GM19468 (cell line): ENCODE results near the gene ZNF689.
"Not testable (repeated sequence)": the region's sequence is repeated elsewhere in the genome, so short reads cannot be mapped to it uniquely, and the experiment has no call there.

Source experiments
- ATAC-seq: cut with Tn5 transposase; IDR thresholded peaks from one replicate; pipeline ENCODE4 v1.9.1; 2021; ENCODE audit warnings: mild to moderate bottlenecking, moderate library complexity, moderate number of reproducible peaks; ENCODE audit not compliant: unreplicated experiment; ENCODE audit errors: extremely low read depth

Gene ZNF689

GRCh38 chr16:30637944-30638343 is 27.8 kb upstream of the ZNF689 start:
- no peak for ATAC-seq

DNA sequence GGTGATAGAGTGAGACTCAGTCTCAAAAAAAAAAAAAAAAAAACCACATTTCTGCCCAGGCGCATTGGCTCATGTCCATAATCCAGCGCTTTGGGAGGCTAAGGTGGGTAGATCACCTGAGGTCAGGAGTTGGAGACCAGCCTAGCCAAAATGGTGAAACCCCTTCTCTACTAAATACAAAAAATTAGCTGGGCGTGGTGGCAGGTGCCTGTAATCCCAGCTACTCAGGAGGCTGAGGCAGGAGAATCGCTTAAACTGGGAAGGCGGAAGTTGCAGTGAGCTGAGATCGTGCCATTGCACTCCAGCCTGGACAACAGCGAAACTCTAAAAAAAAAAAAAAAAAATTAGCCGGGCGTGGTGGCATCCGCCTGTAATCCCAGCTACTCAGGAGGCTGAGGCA is 26.9 kb upstream of the ZNF689 start:
- ATAC-seq = not testable (repeated sequence)

DNA sequence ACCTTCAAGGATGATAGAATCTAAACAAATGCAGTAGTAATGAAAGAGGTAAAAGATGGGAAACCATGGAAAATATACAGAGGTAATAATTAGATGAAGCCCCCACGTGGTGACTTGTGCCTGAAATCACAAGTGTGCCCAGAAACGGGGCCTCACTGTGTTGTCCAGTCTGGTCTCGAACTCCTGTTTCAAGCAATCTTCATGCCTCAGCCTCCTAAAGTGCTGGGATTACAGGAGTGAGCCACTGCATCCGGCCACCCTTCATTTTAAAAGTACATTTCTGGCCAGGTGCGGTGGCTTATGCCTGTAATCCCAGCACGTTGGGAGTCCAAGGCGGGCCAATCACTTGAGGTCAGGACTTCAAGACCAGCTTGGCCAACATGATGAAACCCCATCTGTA is 26.4 kb upstream of the ZNF689 start:
- no peak for ATAC-seq

- ATAC-seq = no peak
Observed at GRCh38 chr16:30633526-30633925, 23.3 kb upstream of the ZNF689 start.

- not testable (repeated sequence) for ATAC-seq
Observed at GRCh38 chr16:30632454-30632853, 22.3 kb upstream of the ZNF689 start.

DNA sequence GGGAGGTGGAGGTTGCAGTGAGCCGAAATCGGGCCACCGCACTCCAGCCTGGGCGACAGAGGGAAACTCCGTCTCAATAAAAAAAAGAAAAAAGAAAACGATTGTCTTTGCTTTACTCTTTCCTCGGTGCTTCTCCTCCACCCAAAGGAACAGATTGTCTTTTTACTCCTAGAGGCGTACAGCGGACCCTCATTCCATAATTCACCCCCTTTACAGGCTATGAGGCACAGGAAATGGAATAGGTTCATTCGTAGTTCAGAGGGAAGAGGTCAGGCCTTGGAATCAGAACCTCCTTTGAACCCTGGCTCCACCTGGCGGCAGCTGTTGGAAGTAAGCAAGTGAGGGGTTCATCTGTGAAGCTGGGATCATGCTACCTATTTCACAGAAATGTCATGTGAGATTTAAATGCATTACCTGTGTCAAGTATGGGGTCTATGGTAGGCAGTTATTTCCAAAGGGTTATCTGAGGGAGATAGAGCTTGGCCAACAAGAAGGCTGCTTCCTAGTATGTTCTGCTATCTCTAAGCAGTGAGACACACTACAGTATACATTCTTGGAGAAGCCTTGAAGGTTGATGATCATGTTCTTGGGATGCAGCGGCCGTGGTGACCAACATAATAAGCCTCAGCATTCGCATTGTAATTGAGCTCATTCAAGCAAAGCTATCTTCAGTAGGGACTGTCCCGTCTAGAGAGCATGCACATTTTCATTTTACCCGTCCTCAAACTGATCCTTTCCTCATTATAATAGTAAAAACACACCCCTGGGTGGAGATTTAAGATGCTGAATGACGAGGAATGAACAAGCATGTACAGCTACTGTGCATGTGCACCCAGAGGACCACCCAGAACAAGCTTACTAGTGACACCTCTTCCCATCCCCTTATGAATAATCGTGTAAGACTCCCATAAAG is 18.7 kb upstream of the ZNF689 start:
- ATAC-seq = no peak

GRCh38 chr16:30626236-30626635 is 16.0 kb upstream of the ZNF689 start:
- ATAC-seq = no peak

GRCh38 chr16:30623536-30624283 is 13.5 kb upstream of the ZNF689 start:
- no peak for ATAC-seq

- no peak for ATAC-seq
Observed at GRCh38 chr16:30622455-30623032, 12.4 kb upstream of the ZNF689 start.

- ATAC-seq = no peak
Observed at GRCh38 chr16:30621765-30622164, 11.6 kb upstream of the ZNF689 start.

DNA sequence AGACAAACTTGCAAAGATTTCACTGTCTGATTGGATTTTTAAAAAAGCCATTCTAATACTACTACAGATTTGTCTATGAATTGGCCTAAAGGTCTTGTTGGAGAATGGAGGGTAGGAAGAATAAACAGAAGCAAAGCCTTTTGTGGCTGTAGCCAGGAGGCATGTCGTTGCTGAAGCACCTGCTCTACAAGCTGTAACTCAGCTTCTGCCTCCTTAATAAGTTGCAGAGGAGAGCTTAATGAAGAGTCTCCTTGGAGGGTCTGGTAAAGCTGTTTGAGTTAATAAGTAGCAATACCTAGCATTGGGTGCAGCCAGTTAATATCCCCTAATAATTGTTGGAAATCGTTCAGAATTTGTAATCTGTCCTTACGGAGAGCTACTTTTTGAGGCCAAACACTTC is 10.0 kb upstream of the ZNF689 start:
- ATAC-seq = no peak

DNA sequence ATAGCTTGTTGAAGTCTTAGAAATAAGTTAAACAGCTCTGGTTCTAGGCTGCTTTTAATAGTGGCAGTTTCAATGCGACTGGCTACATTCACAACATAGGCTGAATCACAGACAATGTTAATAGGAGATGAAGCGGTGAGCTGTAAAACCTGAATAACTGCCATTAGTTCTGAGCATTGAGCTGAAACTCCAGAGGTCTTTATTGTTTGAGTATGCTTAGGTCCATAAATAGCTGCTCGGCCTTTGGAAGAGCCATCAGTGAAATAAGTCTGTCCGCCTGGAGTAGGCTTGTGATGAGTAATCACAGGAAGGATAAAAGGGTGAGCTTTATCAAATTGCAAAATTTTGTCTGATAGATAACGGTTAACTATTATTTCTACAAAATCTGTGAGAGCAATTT is 9.4 kb upstream of the ZNF689 start:
- ATAC-seq = no peak

DNA sequence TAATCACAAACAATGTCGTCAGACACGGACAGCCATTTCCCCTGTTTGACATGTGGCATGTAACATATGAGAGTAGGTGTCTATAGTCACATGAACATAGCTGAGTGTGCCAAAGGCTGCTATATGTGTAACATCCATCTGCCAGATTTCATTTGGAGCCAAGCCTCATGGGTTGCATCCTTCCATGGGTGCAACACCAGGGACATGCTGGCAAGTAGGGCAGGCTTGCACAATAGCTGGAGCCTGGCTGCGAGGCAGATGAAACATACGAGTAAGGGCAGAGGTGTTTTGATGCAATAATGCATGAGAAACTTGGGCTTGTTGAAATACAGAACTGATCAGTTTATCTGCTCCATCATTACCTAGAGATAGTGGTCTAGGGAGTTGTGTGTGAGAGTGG is 9.0 kb upstream of the ZNF689 start:
- ATAC-seq = no peak

DNA sequence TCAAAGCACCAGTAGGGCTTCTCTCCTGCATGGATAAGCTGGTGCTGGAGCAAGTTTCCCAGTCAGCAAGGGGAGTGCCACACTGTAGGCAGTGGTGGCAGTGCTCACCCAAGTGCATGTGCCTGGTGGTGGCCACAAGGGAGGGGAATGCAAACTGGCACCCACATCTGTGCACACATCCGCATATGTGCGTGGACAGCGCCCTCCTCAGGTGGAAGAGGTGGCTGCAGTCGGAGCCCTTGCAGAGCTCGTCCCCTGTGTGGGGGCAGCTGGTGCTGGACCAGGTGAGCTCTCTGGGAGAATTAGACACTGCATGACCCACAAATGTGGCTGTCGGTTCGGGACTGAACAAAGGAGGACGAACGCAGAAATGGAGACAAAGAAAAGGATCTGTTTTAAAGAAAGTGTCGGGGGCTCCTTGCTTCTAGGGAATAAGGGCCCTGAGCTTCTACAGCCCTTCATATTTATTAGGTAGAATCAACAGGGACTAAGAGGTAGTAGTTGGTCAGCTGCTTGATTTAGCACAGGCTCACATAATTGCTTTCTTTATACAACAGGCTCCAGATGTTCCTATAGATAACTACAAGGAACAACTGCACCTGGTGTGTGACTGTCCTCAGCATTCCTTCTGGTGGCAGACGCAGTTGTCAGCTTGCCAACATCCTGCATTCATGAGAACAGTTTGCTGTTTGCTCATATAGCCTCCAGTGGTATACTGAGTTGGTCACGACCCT is 5.3 kb upstream of the ZNF689 start:
- ATAC-seq = no peak

DNA sequence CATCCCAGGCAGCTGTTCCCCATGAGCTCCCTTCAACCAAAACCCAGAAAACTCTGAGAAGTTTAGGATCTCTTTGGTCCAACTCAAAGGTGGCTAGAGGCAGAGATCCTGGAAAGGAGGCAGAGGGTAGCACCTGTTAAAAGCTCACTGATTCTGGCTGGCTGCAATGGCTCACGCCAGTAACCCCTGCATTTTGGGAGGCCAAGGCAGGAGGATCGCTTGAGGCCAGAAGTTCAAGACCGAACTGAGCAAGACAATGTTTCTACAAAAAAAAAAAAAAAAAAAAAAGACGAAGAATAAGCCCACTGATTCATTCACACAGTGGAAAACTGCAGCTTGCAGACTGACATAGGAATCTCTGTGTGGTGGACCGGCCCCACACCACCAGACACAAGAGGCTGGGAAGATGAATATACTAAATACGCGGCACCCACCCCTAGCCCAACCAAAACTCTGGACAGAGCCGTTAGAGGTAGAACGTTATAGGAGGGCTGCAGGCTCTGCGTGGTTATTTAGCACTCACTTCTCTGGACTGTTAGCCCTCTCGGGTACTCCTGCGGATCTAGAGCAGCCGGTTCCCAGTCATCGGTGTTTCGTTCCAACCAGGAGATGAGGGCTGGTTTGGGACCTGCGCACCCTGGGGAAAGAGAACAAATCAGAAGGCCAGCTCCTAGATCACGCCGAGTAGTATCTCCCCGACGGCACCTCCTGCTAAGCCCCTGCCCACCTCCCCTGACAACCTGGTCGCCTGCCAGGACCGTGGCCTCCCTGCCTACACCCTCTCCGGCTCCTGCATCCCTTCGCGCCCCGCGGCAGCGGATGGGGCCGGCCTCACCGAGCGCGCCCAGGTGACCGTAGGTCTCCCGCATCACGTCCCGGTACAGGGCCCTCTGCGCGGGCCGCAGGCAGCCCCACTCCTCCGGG is 925 bp downstream of the ZNF689 start:
- no peak for ATAC-seq

- ATAC-seq = no peak
Observed at GRCh38 chr16:30606004-30606403, 4.2 kb downstream of the ZNF689 start.

- ATAC-seq = no peak
Observed at GRCh38 chr16:30605158-30605557, 5.0 kb downstream of the ZNF689 start.

DNA sequence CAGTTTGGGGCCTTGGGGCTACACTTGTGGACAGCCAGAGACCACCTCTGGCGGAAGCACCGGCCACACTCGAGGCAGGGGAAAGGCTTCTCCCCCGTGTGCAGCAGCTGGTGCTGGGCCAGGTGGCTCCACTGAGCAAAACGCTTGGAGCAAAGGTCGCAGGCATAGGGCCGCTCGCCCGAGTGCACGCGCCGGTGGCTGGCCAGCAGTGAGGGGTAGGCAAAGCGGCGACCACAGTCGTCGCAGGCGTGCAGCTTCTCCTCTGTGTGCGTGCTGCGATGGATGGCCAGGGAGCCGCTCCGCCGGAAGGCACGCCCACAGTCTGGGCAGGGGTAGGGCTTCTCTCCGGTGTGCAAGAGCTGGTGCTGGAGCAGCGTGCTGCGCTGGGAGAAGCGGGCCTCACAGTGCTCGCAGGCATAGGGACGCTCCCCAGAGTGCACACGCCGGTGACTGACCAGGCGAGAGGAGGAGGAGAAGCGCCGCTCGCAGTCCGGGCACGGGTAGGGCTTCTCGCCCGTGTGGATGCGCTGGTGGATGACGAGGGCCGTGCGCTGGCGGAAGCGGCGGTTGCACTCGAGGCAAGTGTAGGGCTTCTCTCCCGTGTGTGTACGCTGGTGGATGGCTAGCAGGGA is 5.8 kb downstream of the ZNF689 start:
- ATAC-seq = no peak

DNA sequence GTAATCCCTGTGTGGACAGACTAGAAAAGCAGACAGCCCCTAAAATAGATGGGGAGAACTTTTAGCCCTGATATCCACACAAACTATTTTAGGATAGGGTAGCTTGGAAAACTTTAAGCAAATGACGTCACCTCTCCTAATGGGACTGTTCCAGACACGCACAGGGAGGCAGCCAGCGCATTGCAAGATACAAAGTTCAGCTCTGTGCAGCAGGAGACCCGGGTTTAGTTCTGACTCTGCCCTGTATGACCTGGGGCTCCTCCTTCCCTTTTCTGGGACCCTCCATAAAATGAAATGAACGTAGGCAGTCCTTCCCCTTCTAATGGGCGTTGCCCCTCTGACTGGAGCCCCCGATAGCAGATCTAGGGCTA is 6.3 kb downstream of the ZNF689 start:
- ATAC-seq = no peak
